DOHH2 (cell line): ENCODE measurements around the gene WDR35.
"Not testable (repeated sequence)": the region's sequence is repeated elsewhere in the genome, so short reads cannot be mapped to it uniquely, and the experiment has no call there.

Experiments
- CTCF ChIP-seq: fragments of 200-600 bp; sonication (generic); IDR thresholded peaks from one replicate; pipeline ENCODE4 v1.5.1; 2014; ENCODE audit warnings: antibody characterized with exemption, mild to moderate bottlenecking, low read depth, low read length; ENCODE audit not compliant: poor library complexity, severe bottlenecking
- EZH2phosphoT487 ChIP-seq: fragments of 200-600 bp; sonication (generic); IDR thresholded peaks from 2 replicates; pipeline ENCODE4 v1.6.1; 2017; ENCODE audit warnings: borderline replicate concordance, mild to moderate bottlenecking, antibody characterized with exemption, low read length, moderate library complexity, mixed read lengths

- TF ChIP-seq CTCF, EZH2phosphoT487: not testable (repeated sequence)
Observed at GRCh38 chr2:19880191-19880590, 109.7 kb downstream of the WDR35 start.
